Forelimb muscle (tissue), 1 donor: ENCODE measurements around the gene CIPC. TPM values are rescaled to one million over a fixed set of nuclear protein-coding genes. Genes with fewer than 3 reads are reported as not detected.

Experiments used
- DNase-seq: peaks from one replicate; pipeline ENCODE4 v3.0.0-alpha.2; 2013; ENCODE audit warnings: low read depth
- polyA plus RNA-seq: library from polyadenylated mRNA; unstranded; fragments of 120-200 nt; gene quantifications from one replicate; pipeline ENCODE4 v1.2.1, GENCODE V29; 2013; ENCODE audit not compliant: insufficient read length

The CIPC gene
- polyA plus RNA-seq, 1 donor, result 26.8 TPM

DNA sequence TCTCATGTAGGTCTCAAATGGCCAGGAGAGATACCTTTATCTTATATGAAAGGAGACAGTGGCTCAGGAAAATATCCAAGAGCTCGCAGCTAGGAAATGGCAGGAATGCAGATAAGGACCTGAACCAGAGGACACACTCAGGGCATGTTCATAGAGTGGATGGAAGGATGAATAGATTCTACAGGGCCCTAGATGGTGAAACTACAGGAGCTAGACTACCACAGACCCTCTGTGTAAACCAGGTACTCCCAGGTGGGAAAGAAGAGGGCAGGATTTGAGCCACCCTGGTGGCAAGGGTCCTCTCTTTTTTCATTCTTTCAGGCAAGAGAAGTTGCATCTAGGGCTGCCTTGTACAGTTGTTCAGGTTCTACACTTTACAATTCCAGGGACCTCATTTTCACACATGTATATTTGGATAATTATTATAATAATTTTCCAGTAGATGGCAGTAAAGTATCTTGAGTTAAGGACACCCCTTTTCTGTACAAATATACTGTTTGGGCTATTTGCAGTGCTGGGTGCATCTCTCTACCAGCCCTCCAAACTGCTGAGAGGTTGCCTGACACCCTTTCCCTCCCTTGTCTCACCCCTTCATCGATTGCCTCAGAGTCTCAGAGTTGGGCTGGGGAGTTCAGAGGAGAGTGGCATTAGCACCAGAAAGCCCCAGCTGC is 54.0 kb downstream of the CIPC start:
- no peak for DNase-seq

DNA sequence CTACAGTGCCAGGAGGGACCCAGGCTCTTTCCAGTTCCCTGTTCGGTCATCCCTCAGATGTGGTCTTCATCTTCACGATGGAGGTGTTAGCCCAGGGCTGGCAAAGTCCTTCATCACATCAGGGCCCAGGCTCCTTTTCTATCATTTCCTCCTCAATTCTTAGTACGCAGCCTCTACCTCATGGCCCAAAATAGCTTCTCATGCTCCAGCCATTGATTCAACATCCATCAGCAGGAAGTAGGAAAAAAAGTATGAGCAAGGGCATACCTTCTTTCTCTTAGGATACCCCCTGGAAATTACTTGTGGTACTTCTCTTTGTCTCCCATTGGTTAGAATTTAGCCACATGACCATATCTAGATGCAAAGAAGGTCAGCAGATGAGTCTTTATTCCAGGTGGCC is 55.7 kb downstream of the CIPC start:
- DNase-seq, result no peak

DNA sequence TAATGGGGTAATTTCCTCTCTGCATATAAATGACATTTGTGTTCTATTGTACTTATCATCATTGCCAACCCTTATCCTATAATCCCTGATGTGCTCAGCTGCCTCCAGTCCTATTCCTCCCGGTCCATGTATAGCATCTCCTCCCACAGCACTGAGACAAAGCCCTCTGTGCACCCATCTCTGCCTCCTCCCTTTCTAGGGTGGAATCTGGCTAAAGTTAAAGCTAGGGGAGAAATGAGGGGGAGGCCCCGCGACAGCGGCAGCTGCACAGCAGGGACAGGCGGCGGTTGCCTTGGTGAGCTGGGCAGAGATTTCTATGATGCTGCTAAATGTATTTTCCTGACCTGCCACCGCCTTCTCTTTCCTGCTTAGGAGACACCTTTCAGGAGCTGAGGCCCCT is 56.4 kb downstream of the CIPC start:
- DNase-seq, result no peak

DNA sequence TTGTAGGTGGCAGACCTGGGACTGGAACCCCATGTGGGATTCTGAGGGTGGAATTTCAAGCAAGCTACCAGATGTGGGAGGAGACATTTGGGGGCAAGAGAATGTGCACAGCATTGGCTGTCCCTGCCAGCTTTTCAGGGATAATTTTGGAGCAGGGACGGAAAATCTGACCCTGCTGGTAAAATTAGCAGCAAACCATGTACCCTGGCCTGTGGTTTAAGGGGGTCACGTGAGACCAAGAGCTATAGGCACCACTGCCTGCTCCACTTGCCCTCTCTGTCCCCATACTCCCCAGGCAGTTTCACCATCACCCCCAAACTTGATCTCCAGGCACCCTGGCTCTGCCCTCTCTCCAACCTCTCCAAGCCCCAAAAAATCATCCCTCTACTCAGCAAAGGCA is 57.0 kb downstream of the CIPC start:
- DNase-seq, result no peak

DNA sequence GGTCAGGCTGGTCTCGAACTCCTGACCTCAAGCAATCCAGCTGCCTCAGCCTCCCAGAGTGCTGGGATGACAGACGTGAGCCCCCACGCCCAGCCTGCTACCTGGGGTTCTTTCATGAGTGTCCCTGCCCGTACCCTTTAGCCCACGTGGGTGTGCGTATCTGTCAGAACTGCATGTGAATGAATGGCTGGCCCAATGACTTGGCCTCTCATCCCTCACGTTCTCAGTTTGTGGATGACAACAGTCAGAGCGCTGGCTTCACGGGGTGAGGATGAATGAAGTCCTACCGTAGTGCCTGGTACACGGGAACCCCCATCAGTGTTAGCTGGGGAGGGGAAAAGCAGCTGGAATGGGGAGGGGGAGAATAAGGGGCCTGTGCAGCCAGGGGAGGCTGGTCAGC is 59.7 kb downstream of the CIPC start:
- DNase-seq, result no peak

DNA sequence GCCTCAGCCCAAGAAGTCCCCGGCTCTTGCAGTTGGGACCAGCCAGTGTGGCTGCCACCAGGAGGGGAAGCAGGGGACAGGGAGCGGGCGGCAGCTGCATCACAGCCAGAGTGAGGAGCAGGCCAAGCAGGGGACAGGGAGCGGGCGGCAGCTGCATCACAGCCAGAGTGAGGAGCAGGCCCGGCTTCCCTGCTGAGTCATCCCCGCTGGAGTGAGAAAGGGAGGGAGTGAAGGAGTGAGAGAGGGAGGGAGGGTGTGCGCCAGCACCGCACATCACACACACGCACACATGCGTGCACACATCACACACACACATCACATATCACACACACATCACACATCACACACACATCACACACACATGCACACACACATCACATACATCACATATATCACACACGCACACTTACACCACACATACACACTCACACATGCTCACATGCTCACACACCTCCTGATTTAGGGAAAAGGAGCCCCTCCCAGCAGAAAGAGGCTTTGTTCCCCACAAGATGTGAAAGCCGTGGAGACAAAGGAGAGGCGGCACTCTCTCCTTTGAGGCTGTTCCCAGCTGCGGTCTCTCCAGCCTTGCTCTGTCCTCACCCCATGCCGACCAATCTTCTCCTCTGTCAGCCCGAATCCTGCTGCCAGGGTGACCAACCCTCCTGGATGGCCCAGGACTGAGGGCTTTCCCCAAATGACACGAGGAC is 60.3 kb downstream of the CIPC start:
- DNase-seq, result no peak

DNA sequence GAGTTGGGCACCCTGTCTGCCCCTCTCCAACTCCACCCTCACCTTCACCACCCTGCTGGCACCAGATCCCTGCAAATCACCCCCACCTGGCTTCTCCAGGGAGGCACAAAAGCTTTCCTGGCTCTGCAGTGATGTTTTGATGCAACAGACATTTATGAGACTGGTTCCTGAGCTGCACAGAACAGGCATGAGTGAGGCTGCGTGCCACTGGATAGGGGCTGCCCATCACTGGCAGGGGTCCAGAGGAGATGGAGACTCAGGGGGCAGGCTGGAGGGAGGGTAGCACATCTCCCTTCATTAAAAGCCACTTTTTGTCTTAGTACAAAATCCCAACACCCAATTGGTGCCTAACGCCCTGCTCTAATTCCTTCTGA is 60.8 kb downstream of the CIPC start:
- DNase-seq, result no peak

DNA sequence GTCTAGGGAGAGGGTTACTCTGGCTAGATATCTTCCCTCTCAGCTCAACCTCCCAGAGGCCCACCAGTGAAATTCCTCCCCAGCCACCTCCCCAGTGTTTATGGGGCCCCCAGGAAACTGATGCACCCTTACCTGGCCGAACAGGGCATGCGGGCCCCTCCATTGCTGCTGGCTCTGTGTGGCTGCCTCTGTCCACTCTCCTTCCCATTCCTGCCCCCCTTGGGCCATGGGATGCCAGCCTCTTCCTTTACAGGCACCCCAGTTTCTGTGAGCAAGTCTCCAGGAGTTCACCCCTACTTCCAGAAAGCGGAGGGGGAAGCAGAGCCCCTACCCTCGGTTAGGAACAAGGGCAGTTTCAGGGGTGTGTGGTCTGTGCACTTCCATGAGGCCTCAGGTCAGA is 63.0 kb downstream of the CIPC start:
- DNase-seq, result no peak

Other genes starting within 250 kb of the CIPC start
- 21.5 TPM for gene IRF2BPL, start 69.5 kb upstream of the CIPC start, polyA plus RNA-seq
- 0.87 TPM for gene ZDHHC22, start 43.5 kb downstream of the CIPC start, polyA plus RNA-seq
- gene TMEM63C, start 83.5 kb downstream of the CIPC start, polyA plus RNA-seq, result 0.67 TPM
- not detected for gene NGB, start 172.9 kb downstream of the CIPC start, polyA plus RNA-seq
- gene POMT2, start 222.6 kb downstream of the CIPC start, polyA plus RNA-seq, result 24.4 TPM
- gene GSTZ1, start 222.8 kb downstream of the CIPC start, polyA plus RNA-seq, result 19.4 TPM